WTC11 (cell line): ENCODE results near the gene OTOG.

ENCODE experiments used
- CBFB ChIP-seq: sonication (generic); formaldehyde crosslinking; IDR thresholded peaks from 2 replicates; pipeline ENCODE4 v1.8.1; 2022; ENCODE audit warnings: mild to moderate bottlenecking, low read depth, missing genetic modification reagents
- CREM ChIP-seq: sonication (generic); formaldehyde crosslinking; IDR thresholded peaks from 2 replicates; pipeline ENCODE4 v1.8.1; 2022; ENCODE audit warnings: mild to moderate bottlenecking, missing genetic modification reagents, moderate library complexity
- ESRRA ChIP-seq: sonication (generic); formaldehyde crosslinking; IDR thresholded peaks from 2 replicates; pipeline ENCODE4 v1.8.1; 2022; ENCODE audit warnings: mild to moderate bottlenecking, missing genetic modification reagents, borderline replicate concordance
- NFYB ChIP-seq: sonication (generic); formaldehyde crosslinking; conservative IDR thresholded peaks from 2 replicates; pipeline ENCODE4 v1.8.0; 2022; ENCODE audit warnings: low read depth, missing genetic modification reagents
- TEAD1 ChIP-seq: sonication (generic); formaldehyde crosslinking; IDR thresholded peaks from 2 replicates; pipeline ENCODE4 v1.8.0; 2022; ENCODE audit warnings: mild to moderate bottlenecking, missing genetic modification reagents
- TP53 ChIP-seq: sonication (generic); formaldehyde crosslinking; IDR thresholded peaks from 2 replicates; pipeline ENCODE4 v1.8.1; 2023; ENCODE audit warnings: mild to moderate bottlenecking, missing genetic modification reagents
- ZBTB21 ChIP-seq: sonication (generic); formaldehyde crosslinking; IDR thresholded peaks from 2 replicates; pipeline ENCODE4 v1.8.1; 2023; ENCODE audit warnings: mild to moderate bottlenecking, missing genetic modification reagents, borderline replicate concordance
- ZNF317 ChIP-seq: sonication (generic); formaldehyde crosslinking; IDR thresholded peaks from 2 replicates; pipeline ENCODE4 v1.8.1; 2023; ENCODE audit warnings: low read depth, mild to moderate bottlenecking, moderate library complexity, missing genetic modification reagents, borderline replicate concordance
- TF ChIP-seq, protein P1 (sequence below): fragments of 200-600 bp; IDR thresholded peaks from 2 replicates; pipeline ENCODE4 v1.8.0; 2022; ENCODE audit warnings: antibody characterized with exemption

DNA sequence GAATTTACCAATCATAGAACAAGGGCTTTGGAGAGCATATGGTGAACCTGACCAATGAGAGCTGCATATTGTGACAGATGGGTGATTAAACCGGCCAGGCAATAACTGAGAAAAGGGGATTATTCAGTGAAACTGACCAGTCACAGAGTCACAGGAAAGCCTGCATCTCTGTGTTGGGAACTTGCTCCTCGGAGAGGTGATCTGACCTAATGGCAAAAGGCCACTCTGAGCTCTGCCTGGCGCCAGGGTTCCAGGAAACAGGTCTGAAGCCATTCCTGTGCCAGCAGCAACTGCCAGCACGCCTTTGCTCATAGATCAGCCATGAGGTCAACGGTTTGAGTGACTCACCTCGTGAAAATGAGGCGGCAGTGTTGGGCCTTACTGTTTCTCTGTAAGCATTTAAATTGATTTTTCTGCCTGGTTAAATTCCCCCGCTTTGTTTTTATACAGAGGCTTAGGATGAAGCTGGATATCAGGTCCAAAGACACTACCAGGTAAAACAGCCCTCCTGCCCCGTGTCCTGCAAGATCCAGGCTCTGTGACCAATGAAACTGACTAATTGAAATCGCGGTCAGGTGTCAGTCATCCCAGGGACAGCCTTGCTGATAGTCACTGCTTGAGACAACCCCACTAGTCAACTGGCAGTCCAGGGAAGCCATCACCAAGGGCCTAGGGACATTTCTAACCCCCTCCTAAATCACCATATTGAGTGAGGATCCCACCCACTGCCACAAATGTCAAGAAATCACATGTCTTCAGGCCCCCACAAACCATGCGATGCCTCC lies 136.5 kb downstream of the OTOG start:
- TF ChIP-seq, protein P1, sequence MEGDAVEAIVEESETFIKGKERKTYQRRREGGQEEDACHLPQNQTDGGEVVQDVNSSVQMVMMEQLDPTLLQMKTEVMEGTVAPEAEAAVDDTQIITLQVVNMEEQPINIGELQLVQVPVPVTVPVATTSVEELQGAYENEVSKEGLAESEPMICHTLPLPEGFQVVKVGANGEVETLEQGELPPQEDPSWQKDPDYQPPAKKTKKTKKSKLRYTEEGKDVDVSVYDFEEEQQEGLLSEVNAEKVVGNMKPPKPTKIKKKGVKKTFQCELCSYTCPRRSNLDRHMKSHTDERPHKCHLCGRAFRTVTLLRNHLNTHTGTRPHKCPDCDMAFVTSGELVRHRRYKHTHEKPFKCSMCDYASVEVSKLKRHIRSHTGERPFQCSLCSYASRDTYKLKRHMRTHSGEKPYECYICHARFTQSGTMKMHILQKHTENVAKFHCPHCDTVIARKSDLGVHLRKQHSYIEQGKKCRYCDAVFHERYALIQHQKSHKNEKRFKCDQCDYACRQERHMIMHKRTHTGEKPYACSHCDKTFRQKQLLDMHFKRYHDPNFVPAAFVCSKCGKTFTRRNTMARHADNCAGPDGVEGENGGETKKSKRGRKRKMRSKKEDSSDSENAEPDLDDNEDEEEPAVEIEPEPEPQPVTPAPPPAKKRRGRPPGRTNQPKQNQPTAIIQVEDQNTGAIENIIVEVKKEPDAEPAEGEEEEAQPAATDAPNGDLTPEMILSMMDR = no peak
- TF ChIP-seq ZBTB21 (no peak), ESRRA (no peak), CBFB (CRISPR knock-in tag) (no peak), CREM (CRISPR knock-in tag) (no peak), NFYB (no peak), TEAD1 (CRISPR knock-in tag) (no peak), TP53 (CRISPR knock-in tag) (no peak), ZNF317 (CRISPR knock-in tag) (no peak)
